Fibroblast of skin of left biceps (primary cell): ENCODE measurements around the gene CALN1.
"Not testable (repeated sequence)": the region's sequence is repeated elsewhere in the genome, so short reads cannot be mapped to it uniquely, and the experiment has no call there.

Experiments used
- DNase-seq, 2 experiments: peaks; one replicate each; pipeline ENCODE4 v3.0.0-alpha.2; 2013; ENCODE audit warnings: low read depth in 2 of 2

Gene CALN1

GRCh38 chr7:71740174-71740560 lies 672.0 kb downstream of the CALN1 start:
- DNase-seq: no peak

GRCh38 chr7:71739520-71740173 lies 672.5 kb downstream of the CALN1 start:
- no peak for DNase-seq

- not testable (repeated sequence) for DNase-seq
Measured at GRCh38 chr7:71737931-71738540, 674.1 kb downstream of the CALN1 start.

- DNase-seq: peak in 1 of 2 experiments; percentile 25
Measured at GRCh38 chr7:71735961-71736556, 676.1 kb downstream of the CALN1 start.

- peak in 1 of 2 experiments; percentile 18 for DNase-seq
Measured at GRCh38 chr7:71733107-71733870, 678.8 kb downstream of the CALN1 start.

GRCh38 chr7:71731740-71732139 lies 680.4 kb downstream of the CALN1 start:
- DNase-seq: no peak
